Liver (tissue), 9 donors: Measurements from ENCODE around the gene ZFAND3. TPM values are rescaled to one million over a fixed set of nuclear protein-coding genes. Genes with fewer than 3 reads are reported as not detected.
"Not testable (repeated sequence)": the region's sequence is repeated elsewhere in the genome, so short reads cannot be mapped to it uniquely, and the experiment has no call there.

Experiments
- DNase-seq: peaks from one replicate; pipeline ENCODE4 v3.0.0-alpha.2; 2017; ENCODE audit warnings: low spot score
- H3K27ac ChIP-seq, 2 donors: one replicate each; pipeline ENCODE4 v1.7.0; 2013; ENCODE audit warnings: inconsistent platforms in 2 of 2, low read length in 2 of 2, control low read depth in 1 of 2, low read depth in 1 of 2, mild to moderate bottlenecking in 1 of 2
- H3K27me3 ChIP-seq, 4 donors: one replicate each; pipeline versions ENCODE4 v1.6.1 to v1.7.0; 2013; ENCODE audit warnings: low read length in 3 of 4, inconsistent platforms in 1 of 4, mild to moderate bottlenecking in 1 of 4, moderate library complexity in 1 of 4; ENCODE audit not compliant: control insufficient read depth in 4 of 4, insufficient read depth in 4 of 4
- H3K36me3 ChIP-seq, 4 donors: one replicate each; pipeline versions ENCODE4 v1.6.1 to v1.7.0; 2013; ENCODE audit warnings: low read length in 3 of 4, mild to moderate bottlenecking in 3 of 4, low read depth in 1 of 4, moderate library complexity in 1 of 4; ENCODE audit not compliant: control insufficient read depth in 4 of 4, insufficient read depth in 3 of 4
- H3K4me1 ChIP-seq, 4 donors: one replicate each; pipeline versions ENCODE4 v1.6.1 to v1.7.0; 2013; ENCODE audit warnings: low read length in 3 of 4, mild to moderate bottlenecking in 3 of 4, moderate library complexity in 1 of 4; ENCODE audit not compliant: control insufficient read depth in 4 of 4, insufficient read depth in 4 of 4
- H3K4me3 ChIP-seq, 3 donors: one replicate each; pipeline versions ENCODE4 v1.6.1 to v1.7.0; 2013; ENCODE audit warnings: low read length in 3 of 3, control low read depth in 1 of 3, low read depth in 1 of 3, mild to moderate bottlenecking in 1 of 3
- H3K9ac ChIP-seq, 2 donors: one replicate each; pipeline ENCODE4 v1.7.0; 2013; ENCODE audit warnings: low read length in 2 of 2, mild to moderate bottlenecking in 2 of 2, moderate library complexity in 2 of 2, control low read depth in 1 of 2, low read depth in 1 of 2
- H3K9me3 ChIP-seq, 4 donors: one replicate each; pipeline versions ENCODE4 v1.6.1 to v1.7.0; 2013; ENCODE audit warnings: low read length in 3 of 4; ENCODE audit not compliant: control insufficient read depth in 4 of 4
- CTCF ChIP-seq: fragments of 150-350 bp; IDR thresholded peaks from 2 replicates; pipeline ENCODE4 v1.5.1; 2017; ENCODE audit warnings: improper control_type of control experiment, low read depth, low read length; ENCODE audit not compliant: missing input control
- EGR1 ChIP-seq, 2 donors: IDR thresholded peaks; 2 replicates each; pipeline ENCODE4 v1.6.1; 2016 to 2018; ENCODE audit warnings: antibody characterized with exemption in 2 of 2, low read depth in 2 of 2
- FOXA1 ChIP-seq: IDR thresholded peaks from 2 replicates; pipeline ENCODE4 v1.6.1; 2016; ENCODE audit warnings: antibody characterized with exemption
- FOXA2 ChIP-seq: IDR thresholded peaks from 2 replicates; pipeline ENCODE4 v1.6.1; 2016; ENCODE audit warnings: antibody characterized with exemption
- GABPA ChIP-seq, 2 donors: IDR thresholded peaks in 1 of 2; conservative IDR thresholded peaks in 1 of 2; 2 replicates each; pipeline ENCODE4 v1.6.1; 2016; ENCODE audit warnings: antibody characterized with exemption in 2 of 2, mild to moderate bottlenecking in 1 of 2, moderate library complexity in 1 of 2
- HNF4A ChIP-seq, 2 donors: conservative IDR thresholded peaks; 2 replicates each; pipeline ENCODE4 v1.6.1; 2016; ENCODE audit warnings: antibody characterized with exemption in 2 of 2, mild to moderate bottlenecking in 2 of 2
- HNF4G ChIP-seq: IDR thresholded peaks from 2 replicates; pipeline ENCODE4 v1.6.1; 2016; ENCODE audit warnings: antibody characterized with exemption
- JUND ChIP-seq, 2 donors: IDR thresholded peaks; 2 replicates each; pipeline ENCODE4 v1.6.1; 2016; ENCODE audit warnings: antibody characterized with exemption in 2 of 2
- NR2F2 ChIP-seq: IDR thresholded peaks from 2 replicates; pipeline ENCODE4 v1.6.1; 2016; ENCODE audit warnings: antibody characterized with exemption
- RAD21 ChIP-seq, 2 donors: IDR thresholded peaks; 2 replicates each; pipeline ENCODE4 v1.6.1; 2016; ENCODE audit warnings: antibody characterized with exemption in 2 of 2, mild to moderate bottlenecking in 2 of 2
- RXRA ChIP-seq, 2 donors: IDR thresholded peaks; 2 replicates each; pipeline ENCODE4 v1.6.1; 2017 to 2018; ENCODE audit warnings: antibody characterized with exemption in 2 of 2, mild to moderate bottlenecking in 1 of 2
- SP1 ChIP-seq: IDR thresholded peaks from 2 replicates; pipeline ENCODE4 v1.6.1; 2018; ENCODE audit warnings: antibody characterized with exemption, mild to moderate bottlenecking
- YY1 ChIP-seq: IDR thresholded peaks from 2 replicates; pipeline ENCODE4 v1.6.1; 2016; ENCODE audit warnings: antibody characterized with exemption, mild to moderate bottlenecking
- ZBTB33 ChIP-seq: IDR thresholded peaks from 2 replicates; pipeline ENCODE4 v1.6.1; 2016; ENCODE audit warnings: antibody characterized with exemption
- WGBS: extraction: QIAGEN DNeasy Blood & Tissue Kit; methylation state at CpG from one replicate; pipeline ENCODE4 v1.1.7; 2013; 5-methylcytosine and 5-hydroxymethylcytosine counted together
- polyA plus RNA-seq, 2 donors: library from polyadenylated mRNA; stranded (reverse) in 1 of 2; unstranded in 1 of 2; fragments of 200-250 nt in 1 of 2; fragments of >200 nt in 1 of 2; fragmentation: Nextera tagmentation in 1 of 2; extraction: Ambion mirVana in 1 of 2; gene quantifications; one replicate each; pipeline versions ENCODE4 v1.2.1 to v1.2.3, GENCODE V29; 2013 to 2015
- total RNA-seq, 2 donors: library from RNA; depleted of rRNA; stranded (reverse); fragments of >200 nt; gene quantifications; one replicate each; pipeline ENCODE4 v1.2.3, GENCODE V29; 2014
- TF ChIP-seq, protein P1 (sequence below): IDR thresholded peaks from 2 replicates; pipeline ENCODE4 v1.6.1; 2016; ENCODE audit warnings: antibody characterized with exemption, mild to moderate bottlenecking
- TF ChIP-seq, protein P2 (sequence below): IDR thresholded peaks from 2 replicates; pipeline ENCODE4 v1.6.1; 2016; ENCODE audit warnings: antibody characterized with exemption
- TF ChIP-seq, protein P3 (sequence below): IDR thresholded peaks from 2 replicates; pipeline ENCODE4 v1.6.1; 2016; ENCODE audit warnings: antibody characterized with exemption
- donor health status: healthy.
- donor health status: healthy.
- donor health status: healthy.
- donor health status: healthy.
- donor health status: healthy.

Gene ZFAND3
- total and polyA plus RNA-seq, 4 donors: 7.7 to 37.5 (median 23.1) TPM

DNA sequence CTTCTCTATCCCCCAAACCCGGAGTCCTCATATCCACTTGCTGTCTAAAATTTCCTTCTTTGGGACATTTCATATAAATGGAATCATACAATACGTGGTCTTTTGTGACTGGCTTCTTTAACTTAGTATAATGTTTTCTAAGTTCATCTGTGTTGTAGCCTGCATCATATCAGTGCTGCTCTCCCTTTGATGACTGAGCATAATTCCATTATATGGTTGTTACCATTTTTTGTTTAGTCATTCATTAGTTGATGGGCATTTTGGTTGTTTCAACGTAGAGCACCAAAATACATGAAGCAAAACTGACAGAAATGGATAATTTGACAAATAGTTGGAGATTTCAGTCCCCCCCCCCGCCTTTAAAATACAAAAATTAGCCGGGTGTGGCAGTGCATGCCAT, 71.5 kb downstream of the ZFAND3 start:
- no peak for DNase-seq
- no peaks in the 10 kb centered on the region for H3K9me3 ChIP-seq
- H3K9ac ChIP-seq: no peak overlapping the region
- H3K4me1 ChIP-seq: peaks cover 0 to 9% (median 3%) of the 10 kb centered on the region in 4 donors
- TF ChIP-seq NR2F2: no peak
- no peak for TF ChIP-seq HNF4G
- TF ChIP-seq RXRA (IDR thresholded peaks at IDR 0.05): no peak
- TF ChIP-seq FOXA2: no peak
- H3K36me3 ChIP-seq: peaks cover 0 to 2% (median under 1%) of the 10 kb centered on the region in 4 donors
- no peaks in the 10 kb centered on the region for H3K27me3 ChIP-seq
- WGBS: 92% methylated on average over 5 of the region's 5 CpGs
- H3K4me3 ChIP-seq: no peak overlapping the region
- no peak overlapping the region for H3K27ac ChIP-seq

- no peak overlapping the region for H3K4me3 ChIP-seq
- no peak overlapping the region for H3K9ac ChIP-seq
- peaks cover 0 to 2% (median under 1%) of the 10 kb centered on the region in 4 donors for H3K36me3 ChIP-seq
- no peak overlapping the region for H3K27ac ChIP-seq
- DNase-seq: no peak
- H3K27me3 ChIP-seq: no peaks in the 10 kb centered on the region
- no peaks in the 10 kb centered on the region for H3K9me3 ChIP-seq
- TF ChIP-seq RXRA (IDR thresholded peaks at IDR 0.05): no peak
- no peak for TF ChIP-seq NR2F2
- no peak for TF ChIP-seq GABPA (IDR thresholded peaks at IDR 0.05 in 1 of 2, conservative IDR thresholded peaks at IDR 0.05 in 1 of 2)
- TF ChIP-seq HNF4G: no peak
- no peak for TF ChIP-seq FOXA1
- TF ChIP-seq, protein P1, sequence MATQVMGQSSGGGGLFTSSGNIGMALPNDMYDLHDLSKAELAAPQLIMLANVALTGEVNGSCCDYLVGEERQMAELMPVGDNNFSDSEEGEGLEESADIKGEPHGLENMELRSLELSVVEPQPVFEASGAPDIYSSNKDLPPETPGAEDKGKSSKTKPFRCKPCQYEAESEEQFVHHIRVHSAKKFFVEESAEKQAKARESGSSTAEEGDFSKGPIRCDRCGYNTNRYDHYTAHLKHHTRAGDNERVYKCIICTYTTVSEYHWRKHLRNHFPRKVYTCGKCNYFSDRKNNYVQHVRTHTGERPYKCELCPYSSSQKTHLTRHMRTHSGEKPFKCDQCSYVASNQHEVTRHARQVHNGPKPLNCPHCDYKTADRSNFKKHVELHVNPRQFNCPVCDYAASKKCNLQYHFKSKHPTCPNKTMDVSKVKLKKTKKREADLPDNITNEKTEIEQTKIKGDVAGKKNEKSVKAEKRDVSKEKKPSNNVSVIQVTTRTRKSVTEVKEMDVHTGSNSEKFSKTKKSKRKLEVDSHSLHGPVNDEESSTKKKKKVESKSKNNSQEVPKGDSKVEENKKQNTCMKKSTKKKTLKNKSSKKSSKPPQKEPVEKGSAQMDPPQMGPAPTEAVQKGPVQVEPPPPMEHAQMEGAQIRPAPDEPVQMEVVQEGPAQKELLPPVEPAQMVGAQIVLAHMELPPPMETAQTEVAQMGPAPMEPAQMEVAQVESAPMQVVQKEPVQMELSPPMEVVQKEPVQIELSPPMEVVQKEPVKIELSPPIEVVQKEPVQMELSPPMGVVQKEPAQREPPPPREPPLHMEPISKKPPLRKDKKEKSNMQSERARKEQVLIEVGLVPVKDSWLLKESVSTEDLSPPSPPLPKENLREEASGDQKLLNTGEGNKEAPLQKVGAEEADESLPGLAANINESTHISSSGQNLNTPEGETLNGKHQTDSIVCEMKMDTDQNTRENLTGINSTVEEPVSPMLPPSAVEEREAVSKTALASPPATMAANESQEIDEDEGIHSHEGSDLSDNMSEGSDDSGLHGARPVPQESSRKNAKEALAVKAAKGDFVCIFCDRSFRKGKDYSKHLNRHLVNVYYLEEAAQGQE: no peak
- TF ChIP-seq YY1: no peak
- TF ChIP-seq, protein P2, sequence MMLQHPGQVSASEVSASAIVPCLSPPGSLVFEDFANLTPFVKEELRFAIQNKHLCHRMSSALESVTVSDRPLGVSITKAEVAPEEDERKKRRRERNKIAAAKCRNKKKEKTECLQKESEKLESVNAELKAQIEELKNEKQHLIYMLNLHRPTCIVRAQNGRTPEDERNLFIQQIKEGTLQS: no peak
- no peak for TF ChIP-seq JUND (IDR thresholded peaks at IDR 0.05)
- TF ChIP-seq, protein P3, sequence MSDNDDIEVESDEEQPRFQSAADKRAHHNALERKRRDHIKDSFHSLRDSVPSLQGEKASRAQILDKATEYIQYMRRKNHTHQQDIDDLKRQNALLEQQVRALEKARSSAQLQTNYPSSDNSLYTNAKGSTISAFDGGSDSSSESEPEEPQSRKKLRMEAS: no peak
- TF ChIP-seq EGR1 (IDR thresholded peaks at IDR 0.05; ENCODE audit: low read depth in 2 of 2): no peak
- TF ChIP-seq ZBTB33: no peak
- TF ChIP-seq CTCF: no peak
- no peak for TF ChIP-seq RAD21 (IDR thresholded peaks at IDR 0.05)
- no peak for TF ChIP-seq SP1
- TF ChIP-seq HNF4A (conservative IDR thresholded peaks at IDR 0.05): no peak
- no peak for TF ChIP-seq FOXA2
- WGBS: 86% methylated on average over 3 of the region's 3 CpGs
- peaks cover 0 to 11% (median 4%) of the 10 kb centered on the region in 4 donors for H3K4me1 ChIP-seq
Observed at GRCh38 chr6:37893257-37893656, 73.7 kb downstream of the ZFAND3 start.

- not testable (repeated sequence) for H3K36me3 ChIP-seq, H3K27ac ChIP-seq, DNase-seq, H3K27me3 ChIP-seq, H3K9me3 ChIP-seq, H3K9ac ChIP-seq, H3K4me3 ChIP-seq
- H3K4me1 ChIP-seq: peaks cover 0 to 10% (median 4%) of the 10 kb centered on the region in 4 donors
- WGBS: 95% methylated on average over 9 of the region's 9 CpGs
Observed at GRCh38 chr6:37893734-37894133, 74.2 kb downstream of the ZFAND3 start.
